ENCODE measurements around the gene CDK19.
A peak's percentile ranks its signal among the peaks of the same experiment; 100 is the strongest.

The CDK19 gene

DNA sequence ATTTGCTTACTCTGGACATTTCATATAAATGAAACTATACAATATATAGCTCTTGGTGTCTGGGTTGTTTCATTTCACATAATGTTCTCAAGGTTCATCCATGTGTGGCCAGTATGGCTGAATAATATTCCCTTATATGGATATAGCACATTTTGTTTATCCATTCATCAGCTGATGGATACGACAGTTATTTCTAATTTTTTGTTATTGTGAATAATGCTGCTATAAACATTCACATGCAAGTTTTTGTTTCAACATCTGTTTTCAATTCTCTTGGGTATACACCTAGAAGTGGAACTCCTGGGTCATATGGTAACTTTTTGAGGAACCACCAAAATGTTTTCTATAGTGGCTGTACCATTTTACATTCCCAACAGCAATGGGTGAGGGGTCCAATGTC, 101.1 kb downstream of the CDK19 start:
- no peak for DNase-seq
- TF ChIP-seq GATA1 (IDR thresholded peaks at IDR 0.05; ENCODE audit: low read depth, low read length) (no peak), POLR2A (IDR thresholded peaks at IDR 0.05; ENCODE audit: low read length) (no peak)

DNA sequence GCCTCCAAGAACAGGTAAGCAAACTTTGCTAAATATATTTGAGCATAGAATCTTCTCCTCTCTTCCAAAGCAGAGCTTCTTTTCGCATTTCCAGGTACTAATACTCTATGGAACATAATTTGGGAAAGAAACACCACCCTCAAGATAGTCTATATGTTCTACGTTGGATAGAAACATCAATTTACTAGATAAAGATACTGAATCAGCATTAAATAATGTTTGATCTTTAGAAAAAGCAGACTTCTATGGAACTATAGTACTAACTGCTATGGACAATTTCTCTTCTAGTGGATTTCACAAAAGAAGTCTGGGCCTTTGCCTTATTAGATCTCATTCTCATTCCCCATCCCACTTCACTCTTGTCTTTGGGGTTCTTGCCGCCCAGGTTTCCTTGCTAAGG, 103.0 kb downstream of the CDK19 start:
- TF ChIP-seq POLR2A (IDR thresholded peaks at IDR 0.05; ENCODE audit: low read length) (no peak), GATA1 (IDR thresholded peaks at IDR 0.05; ENCODE audit: low read depth, low read length) (no peak)
- no peak for DNase-seq

- DNase-seq: no peak
- TF ChIP-seq POLR2A (IDR thresholded peaks at IDR 0.05; ENCODE audit: low read length): no peak
- TF ChIP-seq GATA1 (IDR thresholded peaks at IDR 0.05; ENCODE audit: low read depth, low read length): no peak
Observed at GRCh38 chr6:110710115-110710514, 105.2 kb downstream of the CDK19 start.

DNA sequence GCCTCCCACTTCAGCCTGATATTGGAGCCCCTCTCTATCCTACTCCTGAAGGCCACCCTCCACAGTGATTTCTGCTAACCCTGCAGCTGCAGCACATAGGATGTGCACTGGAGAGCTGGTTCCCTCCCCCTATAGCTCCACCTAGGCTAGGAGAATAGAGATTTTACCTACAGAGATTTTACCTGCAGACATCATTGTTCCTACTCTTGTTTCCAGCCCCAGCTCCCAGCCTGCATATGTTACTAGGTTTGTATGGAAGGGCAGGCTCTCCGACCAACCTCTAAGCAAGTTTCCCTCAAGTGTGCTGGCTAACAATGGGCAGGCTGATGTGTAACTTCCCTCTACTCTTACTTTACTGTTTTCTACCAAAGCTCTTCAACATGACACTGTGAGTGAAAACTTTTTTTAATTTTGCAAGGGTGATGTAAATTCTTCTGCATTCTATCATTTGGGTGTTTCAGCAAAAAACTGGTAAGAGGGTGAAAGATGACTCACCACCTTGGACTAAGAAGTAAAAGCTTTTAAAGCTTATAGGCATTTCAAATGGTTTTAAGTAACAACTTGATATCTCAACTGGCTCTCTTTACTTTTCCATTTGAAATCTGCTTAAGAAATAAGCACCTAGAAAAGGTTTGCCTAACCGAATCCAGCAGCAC, 106.8 kb downstream of the CDK19 start:
- DNase-seq: no peak

GRCh38 chr6:110705543-110705942, 109.7 kb downstream of the CDK19 start:
- no peak for DNase-seq
- TF ChIP-seq GATA1 (IDR thresholded peaks at IDR 0.05; ENCODE audit: low read depth, low read length): no peak
- TF ChIP-seq POLR2A (IDR thresholded peaks at IDR 0.05; ENCODE audit: low read length): no peak

More for the DNA sequence above, 106.8 kb downstream of the CDK19 start:
- TF ChIP-seq POLR2A (IDR thresholded peaks at IDR 0.05; ENCODE audit: low read length) (no peak), GATA1 (IDR thresholded peaks at IDR 0.05; ENCODE audit: low read depth, low read length) (no peak)

- TF ChIP-seq POLR2A (IDR thresholded peaks at IDR 0.05; ENCODE audit: low read length) (no peak), GATA1 (IDR thresholded peaks at IDR 0.05; ENCODE audit: low read depth, low read length) (no peak)
- DNase-seq: peak; percentile 40 to 53
Observed at GRCh38 chr6:110703906-110704594, 111.2 kb downstream of the CDK19 start.

GRCh38 chr6:110703010-110703905, 112.0 kb downstream of the CDK19 start:
- TF ChIP-seq GATA1 (IDR thresholded peaks at IDR 0.05; ENCODE audit: low read depth, low read length): no peak
- DNase-seq: no peak

- no peak for TF ChIP-seq GATA1 (IDR thresholded peaks at IDR 0.05; ENCODE audit: low read depth, low read length)
- TF ChIP-seq POLR2A (IDR thresholded peaks at IDR 0.05; ENCODE audit: low read length): no peak
- DNase-seq: no peak
Observed at GRCh38 chr6:110699780-110700179, 115.5 kb downstream of the CDK19 start.

DNA sequence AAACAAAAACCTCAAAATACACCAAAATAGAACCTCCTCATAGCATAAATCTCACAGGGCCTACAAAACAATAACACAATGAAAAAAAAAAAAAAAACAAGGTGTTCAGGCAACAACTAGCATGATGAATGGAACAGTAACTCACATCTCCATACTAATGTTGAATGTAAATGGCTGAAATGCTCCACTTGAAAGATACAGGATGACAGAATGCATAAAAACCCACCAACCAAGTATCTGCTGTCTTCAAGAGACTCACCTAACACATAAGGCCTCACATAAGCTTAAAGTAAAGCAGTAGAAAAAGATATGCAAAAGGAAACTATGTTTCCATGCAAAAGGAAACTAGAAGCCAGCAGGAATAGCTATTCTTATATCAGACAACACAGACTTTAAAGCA, 121.3 kb downstream of the CDK19 start:
- no peak for DNase-seq
- no peak for TF ChIP-seq POLR2A (IDR thresholded peaks at IDR 0.05; ENCODE audit: low read length)
- no peak for TF ChIP-seq GATA1 (IDR thresholded peaks at IDR 0.05; ENCODE audit: low read depth, low read length)

DNA sequence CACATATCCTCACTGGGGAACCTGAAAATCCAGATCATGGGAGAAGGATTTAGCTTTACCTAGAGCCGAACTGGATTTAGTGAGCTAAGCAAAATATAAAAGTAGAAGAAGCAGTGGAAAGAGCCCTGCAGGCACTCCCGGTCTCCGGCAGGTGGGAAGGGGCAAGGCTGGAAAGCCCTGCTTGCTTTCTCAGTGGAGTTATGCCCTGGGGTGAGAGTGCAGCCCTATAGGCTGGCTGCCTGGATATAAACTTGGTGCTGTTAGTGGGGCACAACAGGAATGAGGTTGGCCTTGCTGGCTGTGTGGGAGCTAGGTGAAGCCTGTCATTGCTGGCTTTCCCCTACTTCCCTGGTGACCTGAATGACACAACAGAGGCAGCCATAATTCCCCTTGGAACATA, 122.0 kb downstream of the CDK19 start:
- no peak for DNase-seq
- TF ChIP-seq GATA1 (IDR thresholded peaks at IDR 0.05; ENCODE audit: low read depth, low read length): no peak
- TF ChIP-seq POLR2A (IDR thresholded peaks at IDR 0.05; ENCODE audit: low read length): no peak

DNA sequence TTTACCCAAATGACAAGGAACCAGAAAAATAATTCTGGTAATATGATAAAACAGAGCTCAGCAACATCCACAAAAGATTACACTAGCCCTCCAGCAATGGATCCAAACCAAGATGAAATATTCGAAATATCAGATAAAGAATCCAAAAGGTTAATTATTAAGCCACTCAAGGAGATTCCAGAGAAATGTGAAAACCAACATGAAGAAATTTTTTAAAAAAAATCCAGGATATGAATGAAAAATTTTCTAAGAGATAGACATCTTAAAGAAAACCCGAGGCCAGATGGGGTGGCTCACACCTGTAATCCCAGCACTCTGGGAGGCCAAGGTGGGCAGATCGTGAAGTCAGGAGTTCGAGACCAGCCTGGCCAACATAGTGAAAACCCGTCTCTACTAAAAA, 124.4 kb downstream of the CDK19 start:
- TF ChIP-seq GATA1 (IDR thresholded peaks at IDR 0.05; ENCODE audit: low read depth, low read length): no peak
- no peak for TF ChIP-seq POLR2A (IDR thresholded peaks at IDR 0.05; ENCODE audit: low read length)
- DNase-seq: no peak

DNA sequence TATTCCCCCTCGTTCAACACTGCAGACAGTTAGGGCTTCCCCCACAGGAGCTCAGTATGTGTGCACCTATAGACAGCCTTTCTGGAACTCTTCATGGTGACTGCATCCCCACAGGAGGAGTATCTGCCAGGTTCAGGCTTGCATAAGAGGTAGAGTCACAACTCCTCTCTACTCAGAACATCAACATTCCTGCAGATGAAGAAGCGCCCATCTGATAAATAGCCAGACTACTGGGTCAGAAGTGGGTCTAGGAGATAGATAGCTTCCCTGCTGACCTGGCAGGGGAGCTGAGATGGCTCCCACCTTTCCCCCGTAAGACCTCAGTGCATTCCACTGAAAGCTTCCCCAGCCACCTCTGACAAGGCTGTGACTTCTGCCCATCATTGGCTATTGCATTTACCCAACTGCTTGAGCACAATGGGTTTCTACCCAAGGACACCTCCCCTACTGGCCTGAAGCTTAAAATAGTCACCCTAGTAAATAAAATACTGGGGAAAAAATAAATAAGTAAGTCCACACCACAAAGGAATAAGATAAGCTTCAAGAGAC, 125.1 kb downstream of the CDK19 start:
- TF ChIP-seq POLR2A (IDR thresholded peaks at IDR 0.05; ENCODE audit: low read length) (no peak), GATA1 (IDR thresholded peaks at IDR 0.05; ENCODE audit: low read depth, low read length) (no peak)
- no peak for DNase-seq

DNA sequence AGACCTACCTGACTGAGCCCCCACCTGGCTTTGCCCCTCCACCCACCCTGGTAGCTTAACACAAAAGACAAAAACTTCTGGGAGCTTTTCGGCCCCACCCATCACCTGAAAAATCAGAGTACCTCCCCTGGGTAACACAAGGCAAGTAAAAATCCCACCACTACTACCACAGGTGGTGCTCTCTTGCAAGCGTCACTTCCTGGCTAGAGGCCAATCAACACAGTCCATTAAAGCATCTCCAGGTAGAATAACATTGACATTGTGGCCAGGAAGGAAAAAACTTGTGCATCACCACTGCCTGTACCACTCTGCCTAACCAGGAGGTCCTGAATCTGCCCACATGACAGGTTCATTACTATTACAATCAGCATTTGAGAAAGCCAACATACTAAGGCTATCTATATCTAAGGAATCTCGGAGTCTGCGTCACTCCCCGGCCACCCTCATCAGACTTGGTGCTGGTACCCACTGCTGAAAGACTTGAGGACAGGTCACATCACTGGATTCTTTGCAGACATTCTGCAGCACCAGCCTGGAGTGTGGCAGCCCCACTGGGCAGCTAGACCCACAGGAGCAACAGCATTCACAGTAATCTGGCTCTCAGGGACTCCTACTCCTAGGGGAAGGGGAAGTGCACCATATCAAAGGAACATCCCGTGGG, 125.9 kb downstream of the CDK19 start:
- DNase-seq: no peak
- TF ChIP-seq GATA1 (IDR thresholded peaks at IDR 0.05; ENCODE audit: low read depth, low read length) (no peak), POLR2A (IDR thresholded peaks at IDR 0.05; ENCODE audit: low read length) (no peak)

Measured in erythroblast (primary cell).